DMS153 (cell line): Measurements from ENCODE around the gene AUTS2.

ENCODE experiments used
- DNase-seq: peaks from one replicate; lab custom pipeline; 2025; lab: John Stamatoyannopoulos, UW

AUTS2 gene

GRCh38 chr7:69687739-69688433, 89.6 kb downstream of the AUTS2 start:
- DNase-seq = no peak

GRCh38 chr7:69690329-69690728, 92.1 kb downstream of the AUTS2 start:
- DNase-seq = no peak

DNA sequence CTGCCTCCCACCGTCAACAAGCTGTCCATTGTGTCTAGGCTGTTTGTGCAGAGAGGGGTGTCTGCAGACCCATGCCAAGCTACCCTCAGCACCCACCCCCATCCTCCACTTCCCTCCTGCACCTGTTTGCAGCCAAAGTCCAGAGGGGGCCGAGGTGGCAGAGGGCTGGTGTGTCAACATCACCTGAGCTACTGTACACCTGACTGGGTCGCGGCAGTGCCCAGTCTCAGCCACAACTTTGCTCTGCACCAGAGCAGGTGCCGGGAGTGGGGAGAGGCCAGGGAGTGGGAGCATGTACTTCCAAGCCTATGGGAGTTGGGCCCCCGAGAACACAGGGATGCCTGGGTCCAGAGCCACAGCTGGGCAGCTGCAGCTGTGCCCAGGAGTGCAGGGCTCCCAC, 93.1 kb downstream of the AUTS2 start:
- DNase-seq = no peak

- DNase-seq = no peak
Measured at GRCh38 chr7:69691734-69692133, 93.5 kb downstream of the AUTS2 start.

- no peak for DNase-seq
Measured at GRCh38 chr7:69692611-69693010, 94.3 kb downstream of the AUTS2 start.

DNA sequence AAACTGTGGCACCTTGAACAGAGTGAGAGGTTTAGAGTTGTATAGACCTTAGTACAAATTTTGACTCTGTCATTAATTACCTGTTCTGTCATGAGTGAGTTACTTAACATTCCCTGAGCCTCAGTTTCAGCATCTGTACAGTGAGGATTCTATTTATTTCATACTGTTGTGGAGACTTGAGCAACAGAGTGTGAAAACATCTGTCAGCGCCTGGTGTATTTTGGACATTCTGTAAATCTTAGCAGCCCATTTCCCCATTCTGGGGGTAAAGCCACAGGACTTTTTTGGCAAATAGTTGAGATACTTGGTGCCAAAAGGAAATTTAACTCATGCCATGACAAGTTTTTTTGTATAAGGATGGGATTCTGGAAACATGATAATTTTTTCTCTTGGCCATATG, 94.8 kb downstream of the AUTS2 start:
- no peak for DNase-seq

GRCh38 chr7:69696054-69696591, 97.8 kb downstream of the AUTS2 start:
- DNase-seq = no peak

GRCh38 chr7:69696686-69697685, 98.7 kb downstream of the AUTS2 start:
- DNase-seq = no peak

DNA sequence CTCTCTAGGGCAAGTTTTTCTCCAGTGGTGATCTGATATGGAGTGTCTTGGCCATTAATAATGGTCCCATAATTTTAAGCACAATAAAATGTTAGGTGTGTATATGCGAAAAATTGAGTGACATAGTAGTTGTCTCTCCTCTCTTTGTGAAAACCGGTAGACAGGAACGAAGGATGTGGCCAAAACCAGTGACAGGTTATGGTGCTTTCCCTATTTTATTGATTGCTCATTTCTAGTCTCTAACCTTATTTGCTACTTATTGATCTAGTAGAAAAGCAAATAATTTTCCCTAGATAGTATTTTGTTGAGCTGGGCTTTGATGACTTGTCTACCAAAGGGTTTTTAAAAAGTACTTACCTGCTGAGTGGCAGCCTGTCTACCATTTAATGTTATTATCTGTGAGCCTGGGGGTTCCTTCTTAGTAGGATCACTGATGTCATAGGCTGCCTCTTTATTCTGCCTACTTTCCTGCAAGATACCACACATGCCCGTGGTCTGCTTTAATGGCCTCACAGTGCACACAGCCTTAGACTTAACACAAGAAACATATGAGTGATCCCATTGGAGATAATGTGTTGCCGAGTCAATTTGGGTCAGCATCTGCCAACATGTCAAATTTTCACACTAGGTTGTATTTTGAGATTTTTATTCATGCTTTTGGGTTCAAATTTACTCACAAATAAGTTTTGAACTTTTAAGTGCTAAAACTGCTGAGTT, 100.0 kb downstream of the AUTS2 start:
- no peak for DNase-seq

GRCh38 chr7:69699931-69700330, 101.7 kb downstream of the AUTS2 start:
- DNase-seq = no peak

DNA sequence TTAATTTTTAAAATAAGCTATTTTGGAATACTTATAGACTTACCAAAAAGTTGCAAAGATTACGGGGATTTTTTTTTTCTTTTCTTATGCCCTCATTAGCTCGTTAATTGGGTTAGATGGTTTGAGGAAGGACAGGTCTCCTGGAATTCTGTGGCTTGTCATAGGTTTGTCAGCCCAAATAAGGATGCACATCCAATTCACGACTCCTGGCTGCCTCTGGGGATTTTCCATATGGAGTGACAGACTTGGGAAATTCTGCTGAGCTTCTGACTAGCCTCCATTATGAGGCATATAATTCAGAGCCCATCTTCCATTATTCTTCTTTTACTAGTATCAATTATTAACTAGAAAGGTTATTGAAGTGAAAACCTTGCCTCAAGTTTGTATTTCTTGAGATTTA, 102.1 kb downstream of the AUTS2 start:
- no peak for DNase-seq

DNA sequence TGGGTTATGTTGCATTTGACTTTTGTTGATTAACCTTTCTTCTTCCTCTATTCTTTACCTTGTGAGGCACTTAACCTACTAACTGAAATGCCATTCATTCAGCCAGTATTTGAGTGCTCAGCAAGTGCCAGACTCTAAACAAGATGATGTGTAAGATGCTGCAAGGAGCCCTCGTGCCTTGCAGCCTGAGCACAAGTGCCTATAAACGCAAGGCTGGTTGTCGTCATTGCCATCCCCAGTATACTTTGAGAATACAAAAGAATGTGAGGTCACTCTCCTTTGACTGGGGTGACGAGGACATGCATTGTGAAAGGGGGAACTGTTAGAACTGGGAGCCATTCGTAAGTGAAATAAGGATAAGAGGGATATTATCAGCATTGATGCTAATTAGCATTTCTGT, 103.0 kb downstream of the AUTS2 start:
- DNase-seq = no peak

DNA sequence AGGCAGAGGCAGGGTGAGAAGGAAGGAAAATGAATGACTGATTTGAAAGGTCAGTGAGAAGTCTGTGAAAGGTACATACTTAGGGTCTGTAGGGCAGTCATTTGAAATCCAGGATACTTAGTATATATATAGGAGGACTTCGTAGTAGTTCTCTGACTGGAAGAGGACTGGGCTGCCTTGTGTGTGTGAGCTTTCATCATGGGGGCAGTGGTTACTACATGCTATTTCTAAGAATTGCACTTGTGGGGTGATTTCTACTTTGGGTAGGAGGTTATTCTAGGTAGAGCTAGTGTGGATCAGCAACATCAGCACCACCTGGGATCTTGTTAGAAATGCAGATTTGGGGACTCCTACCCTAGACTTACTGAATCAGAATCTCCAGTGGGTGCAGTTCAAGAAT, 104.1 kb downstream of the AUTS2 start:
- no peak for DNase-seq

GRCh38 chr7:69703099-69703498, 104.8 kb downstream of the AUTS2 start:
- no peak for DNase-seq

DNA sequence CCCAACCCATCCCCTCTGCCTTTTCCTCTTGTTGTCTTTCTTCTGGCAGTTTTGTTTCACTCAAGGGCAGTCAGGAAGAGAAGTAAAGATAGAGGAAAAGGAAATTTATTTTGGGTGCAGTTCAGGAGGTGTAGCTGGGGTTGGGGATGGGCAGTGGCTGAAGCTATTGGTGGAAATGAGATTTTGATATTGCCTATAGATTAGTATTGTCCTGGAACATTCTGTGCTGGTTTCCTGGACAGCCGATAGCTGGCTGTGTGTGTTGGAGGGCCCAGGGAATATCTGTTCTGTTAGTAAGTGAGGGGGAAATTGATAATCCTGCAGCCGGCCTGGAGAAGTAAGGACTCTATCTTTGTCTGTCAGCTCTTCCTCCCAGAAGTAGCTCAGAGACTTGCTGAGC, 107.8 kb downstream of the AUTS2 start:
- DNase-seq = no peak

- peak; percentile 84 for DNase-seq
Measured at GRCh38 chr7:69708857-69709256, 110.6 kb downstream of the AUTS2 start.

DNA sequence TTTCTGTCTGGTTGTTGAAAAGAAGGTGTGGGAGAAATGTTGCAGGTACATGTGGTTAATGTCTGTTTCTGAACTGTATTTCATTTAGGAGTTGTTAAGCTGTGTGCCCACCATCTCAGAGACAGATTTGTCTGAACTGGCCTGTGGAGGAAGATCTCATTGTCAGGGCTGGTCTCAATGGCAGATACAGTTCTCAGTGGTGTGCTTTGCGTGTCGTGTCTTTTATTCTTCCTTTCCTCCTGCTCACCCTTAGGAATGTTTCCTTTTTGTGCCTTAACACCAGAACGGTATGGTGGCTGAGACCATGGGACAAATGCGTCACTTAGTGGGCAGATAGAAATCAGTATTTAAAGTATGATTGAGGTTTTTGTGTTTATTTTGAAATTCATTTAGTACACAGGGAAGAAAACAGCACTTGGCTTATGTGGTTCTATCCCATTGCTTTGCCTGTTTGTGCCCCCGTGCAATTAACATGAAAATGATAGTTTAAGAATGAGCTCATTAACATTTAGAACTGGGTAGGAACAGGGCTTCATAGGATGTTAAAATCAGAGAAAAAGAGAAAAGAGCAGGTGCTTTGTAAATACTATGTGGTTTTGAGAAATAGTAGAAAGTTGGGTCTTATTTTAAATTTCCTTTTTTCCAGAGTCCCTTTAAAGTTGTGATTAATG, 112.6 kb downstream of the AUTS2 start:
- DNase-seq = no peak

- no peak for DNase-seq
Measured at GRCh38 chr7:69714886-69715576, 116.8 kb downstream of the AUTS2 start.

DNA sequence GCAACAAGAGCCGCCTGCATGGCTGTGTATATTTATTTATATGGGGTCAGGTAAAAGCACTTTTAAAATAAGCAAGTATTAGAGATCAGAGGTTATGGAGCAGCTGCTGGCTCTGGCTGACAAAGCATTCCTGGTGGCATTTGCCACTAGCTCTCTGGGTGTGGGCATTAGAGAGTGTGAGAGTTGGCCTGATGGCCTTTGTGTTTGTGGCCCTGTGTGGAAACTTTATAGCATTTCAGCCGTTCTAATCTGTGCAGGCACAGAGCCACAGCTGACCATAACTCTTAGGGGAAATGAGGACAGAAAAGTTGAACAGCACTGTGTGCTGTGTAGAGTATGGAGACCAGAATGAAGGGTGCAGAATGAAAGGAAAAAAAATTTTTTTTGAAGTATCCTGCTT, 118.9 kb downstream of the AUTS2 start:
- no peak for DNase-seq

DNA sequence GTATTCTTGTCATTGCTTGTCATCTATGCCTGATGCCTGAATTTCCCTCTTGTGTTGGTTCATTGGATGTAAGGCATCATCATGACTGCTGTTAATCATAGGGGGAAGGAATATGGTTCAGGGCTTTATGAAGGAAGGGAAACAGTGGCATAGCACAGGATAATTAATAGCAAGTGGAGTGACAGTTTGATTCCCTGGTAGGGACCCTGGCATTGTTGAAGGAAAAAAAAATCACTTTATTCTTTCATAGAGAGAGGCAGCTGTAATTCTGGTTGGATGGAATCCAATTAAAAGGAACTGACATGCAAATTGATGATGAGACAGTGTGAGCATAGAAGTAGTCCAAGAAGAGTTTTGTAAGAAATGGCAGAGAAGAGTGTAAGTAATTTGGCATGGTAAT, 121.4 kb downstream of the AUTS2 start:
- DNase-seq = no peak

DNA sequence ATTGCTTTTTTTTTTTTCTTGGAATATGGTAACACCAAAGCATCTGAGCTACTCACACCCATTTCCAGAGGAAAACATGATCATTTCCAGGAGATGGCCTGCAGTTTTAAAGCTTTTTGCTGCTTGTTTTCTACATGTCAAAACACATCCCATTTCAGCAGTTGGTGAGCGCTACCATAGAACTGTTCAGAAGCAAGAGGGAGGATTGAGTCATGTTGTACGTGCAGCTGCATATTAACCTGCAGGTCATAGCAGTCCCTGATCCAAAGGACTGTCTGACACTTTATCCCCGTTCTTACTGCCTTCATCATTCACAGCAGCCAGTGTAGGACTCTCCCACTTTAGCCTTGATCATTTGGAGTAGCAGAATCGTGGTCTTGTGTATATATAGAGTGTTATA, 124.6 kb downstream of the AUTS2 start:
- no peak for DNase-seq
